Renal pelvis (tissue), 4 donors: ENCODE results near the gene PRMT9. TPM values are rescaled to one million over a fixed set of nuclear protein-coding genes. Genes with fewer than 3 reads are reported as not detected.

Experiments used
- DNase-seq: peaks from one replicate; pipeline ENCODE4 v3.0.0-alpha.2; 2013
- polyA plus RNA-seq, 3 donors: library from polyadenylated mRNA; unstranded; fragments of 120-200 nt; gene quantifications; one replicate each; pipeline ENCODE4 v1.2.1, GENCODE V29; 2013; ENCODE audit not compliant: insufficient read length in 3 of 3

PRMT9 gene
- polyA plus RNA-seq, 3 donors = 22.3 to 28.2 (median 26.8) TPM

- no peak for DNase-seq
These were observed 5.1 kb upstream of the PRMT9 start for GRCh38 chr4:147689067-147689466.

DNA sequence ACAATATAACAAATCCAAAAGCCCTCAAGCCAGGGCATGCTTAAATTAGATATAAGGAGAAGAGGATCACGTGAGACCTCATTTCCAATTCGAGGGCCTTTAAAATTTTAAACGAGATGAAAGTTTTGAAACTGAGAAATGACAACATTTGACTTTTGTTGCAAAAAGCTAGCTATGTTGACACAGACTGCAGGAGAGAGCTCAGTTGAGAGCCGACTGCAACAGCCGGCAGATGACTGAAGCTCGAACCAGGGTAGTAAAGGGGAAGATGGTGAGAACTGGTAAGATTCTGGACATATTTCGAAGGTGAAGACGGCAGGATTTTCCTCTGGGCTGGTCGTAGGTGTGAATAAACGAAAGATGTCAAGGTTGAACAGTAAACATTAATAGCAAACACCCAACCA, 773 bp downstream of the PRMT9 start:
- no peak for DNase-seq

DNA sequence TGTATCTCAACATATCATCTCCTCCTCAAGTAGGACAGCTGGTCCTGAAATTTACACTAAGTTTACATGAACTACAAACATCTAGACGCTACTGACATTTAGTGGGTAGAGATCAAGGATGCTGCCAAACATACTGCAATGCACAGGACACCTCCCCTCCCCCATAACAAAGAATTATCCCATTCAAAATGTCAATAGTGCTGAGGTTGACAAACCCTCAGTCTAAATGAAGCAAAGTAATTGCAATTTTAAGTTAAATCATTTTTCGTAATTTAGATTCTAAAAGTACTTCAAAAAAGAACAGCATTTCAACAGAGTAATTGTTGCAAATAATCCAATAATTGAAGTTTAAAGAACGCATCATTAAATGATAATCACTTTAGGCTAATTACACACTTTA, 1.2 kb downstream of the PRMT9 start:
- DNase-seq = no peak

DNA sequence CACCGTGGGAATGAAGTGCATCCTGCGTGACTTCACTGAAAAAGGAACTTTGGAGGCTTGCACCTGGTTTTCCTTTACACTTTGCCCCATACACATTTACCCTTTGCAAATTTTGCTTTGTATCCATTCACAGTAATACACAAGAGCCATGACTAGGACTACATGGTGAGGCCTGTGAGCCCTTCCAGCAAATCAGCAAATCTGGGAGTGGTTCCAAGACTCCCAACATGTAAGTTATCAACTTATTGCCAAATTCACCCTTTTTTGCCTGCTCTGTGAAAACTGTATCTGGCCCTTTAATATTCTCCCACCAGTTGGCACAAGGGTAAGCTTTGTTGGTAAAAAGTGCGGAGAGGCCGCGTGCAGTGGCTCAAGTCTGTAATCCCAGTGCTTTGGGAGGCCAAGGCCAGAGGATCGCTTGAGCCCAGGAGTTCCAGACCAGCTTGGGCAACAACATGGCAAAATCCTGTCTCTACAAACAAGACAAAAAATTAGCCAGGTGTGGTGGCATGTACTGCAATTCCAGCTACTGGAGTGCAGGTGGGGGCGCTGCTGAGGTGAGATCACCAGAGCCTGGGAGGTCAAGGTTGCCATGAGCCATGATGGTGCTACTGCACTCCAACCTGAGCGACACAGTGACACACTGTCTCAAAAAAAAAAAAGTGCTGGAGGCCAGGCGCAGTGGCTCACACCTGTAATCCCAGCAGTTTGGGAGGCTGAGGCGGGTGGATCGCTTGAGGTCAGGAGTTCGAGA, 5.0 kb downstream of the PRMT9 start:
- DNase-seq = no peak

DNA sequence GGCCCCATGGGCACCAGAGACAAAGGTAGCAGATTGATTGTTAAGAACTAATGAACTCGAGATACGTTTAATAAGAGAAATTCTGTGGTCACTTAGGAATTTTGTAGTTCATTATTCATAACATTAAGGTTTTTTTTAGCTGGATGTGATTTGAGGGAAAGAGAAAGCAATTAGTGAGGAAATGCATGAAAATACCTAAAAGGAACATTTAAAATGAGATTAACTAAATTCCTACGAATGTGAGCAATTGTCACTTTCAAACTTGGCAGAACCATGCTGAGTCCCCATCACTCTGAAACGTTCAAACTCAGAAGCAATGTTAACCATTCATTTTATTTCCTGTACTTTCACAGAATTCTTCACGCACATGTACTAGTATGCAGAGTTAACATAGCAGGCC, 5.9 kb downstream of the PRMT9 start:
- no peak for DNase-seq

- no peak for DNase-seq
These were observed 9.5 kb downstream of the PRMT9 start for GRCh38 chr4:147674496-147674895.

DNA sequence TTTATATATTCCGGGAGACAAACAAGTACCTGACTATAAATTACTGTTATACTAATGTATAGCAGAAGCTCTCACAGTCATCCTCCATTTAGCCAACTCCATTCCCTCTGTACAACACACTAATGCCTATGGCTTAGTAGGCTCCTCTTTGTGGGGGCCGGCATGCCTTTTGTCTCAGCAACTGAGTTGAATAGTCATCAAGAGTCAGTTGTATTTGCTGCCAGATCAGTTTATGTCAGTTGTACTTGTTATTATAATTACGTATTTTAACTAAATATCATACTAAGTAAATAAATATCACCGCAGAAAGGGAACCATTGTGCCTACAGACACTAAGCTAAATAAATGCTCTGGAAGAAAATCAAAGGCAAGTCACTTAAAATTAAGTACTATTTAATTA, 9.9 kb downstream of the PRMT9 start:
- DNase-seq = no peak

- no peak for DNase-seq
These were observed 25.5 kb downstream of the PRMT9 start for GRCh38 chr4:147658501-147658900.

DNA sequence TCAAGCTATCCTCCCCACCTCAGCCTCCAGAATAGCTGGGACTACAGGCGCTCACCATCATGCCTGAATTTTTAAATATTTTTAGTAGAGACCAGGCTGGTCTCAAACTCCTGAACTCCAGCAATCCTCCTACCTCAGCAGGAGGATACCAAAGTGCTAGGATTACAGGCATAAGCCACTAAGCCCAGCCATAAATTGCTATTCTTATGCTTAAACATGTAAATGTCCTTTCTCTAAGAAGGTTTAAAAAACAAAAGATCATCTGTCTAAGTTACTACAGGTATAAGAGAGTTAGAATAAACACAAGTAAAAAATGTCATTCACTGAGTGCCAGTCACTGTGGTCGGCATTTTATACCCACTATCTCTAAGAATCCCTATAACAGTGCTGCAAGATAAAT, 28.3 kb downstream of the PRMT9 start:
- no peak for DNase-seq

DNA sequence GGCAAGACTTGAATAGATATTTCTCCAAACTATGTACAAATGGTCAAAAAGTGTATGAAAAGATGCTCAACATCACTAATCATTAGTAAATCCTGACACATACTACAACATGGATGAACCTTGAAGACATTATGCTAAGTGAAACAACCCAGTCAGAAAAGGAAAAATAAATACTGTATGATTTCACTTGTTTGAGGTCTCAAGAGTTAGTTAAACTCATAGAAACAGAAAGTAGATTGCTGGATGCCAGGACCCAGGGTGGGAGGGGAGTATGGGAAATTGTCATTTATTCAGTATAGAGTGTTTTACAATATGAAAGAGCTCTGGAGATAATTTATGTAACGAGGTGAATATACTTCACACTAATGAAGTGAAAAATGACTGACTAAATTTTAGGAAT, 32.4 kb downstream of the PRMT9 start:
- DNase-seq = no peak

GRCh38 chr4:147648656-147649055, 35.3 kb downstream of the PRMT9 start:
- DNase-seq = no peak

GRCh38 chr4:147645099-147645498, 38.9 kb downstream of the PRMT9 start:
- no peak for DNase-seq

- DNase-seq = no peak
These were observed 39.5 kb downstream of the PRMT9 start for GRCh38 chr4:147644471-147644870.

DNA sequence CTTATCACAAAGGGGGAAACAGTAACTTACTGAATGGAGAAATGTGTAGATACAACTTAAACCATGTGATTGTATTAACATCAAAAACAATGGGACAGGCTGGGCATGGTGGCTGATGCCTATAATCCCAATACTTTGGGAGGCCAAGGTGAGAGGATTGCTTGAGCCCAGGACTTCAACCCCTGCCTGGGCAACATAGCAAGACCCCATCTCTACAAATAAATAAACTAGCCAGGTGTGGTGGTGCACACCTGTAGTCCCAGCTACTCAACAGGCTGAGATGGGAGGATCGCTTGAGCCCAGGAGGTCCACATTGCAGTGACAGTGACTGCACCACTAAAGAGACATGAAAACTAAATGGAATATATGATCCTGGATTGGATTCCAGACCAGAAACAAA, 40.3 kb downstream of the PRMT9 start:
- no peak for DNase-seq

- no peak for DNase-seq
These were observed 43.6 kb downstream of the PRMT9 start for GRCh38 chr4:147640331-147640730.

GRCh38 chr4:147639388-147639787, 44.6 kb downstream of the PRMT9 start:
- no peak for DNase-seq

- no peak for DNase-seq
These were observed 45.0 kb downstream of the PRMT9 start for GRCh38 chr4:147638942-147639341.

- no peak for DNase-seq
These were observed 45.6 kb downstream of the PRMT9 start for GRCh38 chr4:147638365-147638764.

- DNase-seq = no peak
These were observed 48.6 kb downstream of the PRMT9 start for GRCh38 chr4:147635348-147635747.

DNA sequence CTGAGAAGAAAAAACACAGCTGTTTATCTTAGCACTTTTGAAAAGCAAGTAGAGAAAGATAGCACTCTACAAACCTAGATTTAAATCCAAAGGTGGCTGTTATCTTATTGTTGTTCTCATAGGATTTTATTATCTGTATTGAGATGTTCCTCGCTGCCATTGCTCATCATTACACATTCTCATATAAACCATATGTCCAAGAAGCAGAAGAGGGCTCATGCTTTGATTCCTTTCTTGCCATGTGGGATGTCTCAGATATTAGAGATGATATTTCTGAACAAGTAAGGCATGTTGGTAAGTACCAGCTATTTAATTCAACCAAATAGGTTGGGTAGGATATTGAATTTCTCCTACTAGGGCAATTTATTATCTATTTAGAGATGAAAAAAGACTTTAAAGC, 50.3 kb downstream of the PRMT9 start:
- no peak for DNase-seq

DNA sequence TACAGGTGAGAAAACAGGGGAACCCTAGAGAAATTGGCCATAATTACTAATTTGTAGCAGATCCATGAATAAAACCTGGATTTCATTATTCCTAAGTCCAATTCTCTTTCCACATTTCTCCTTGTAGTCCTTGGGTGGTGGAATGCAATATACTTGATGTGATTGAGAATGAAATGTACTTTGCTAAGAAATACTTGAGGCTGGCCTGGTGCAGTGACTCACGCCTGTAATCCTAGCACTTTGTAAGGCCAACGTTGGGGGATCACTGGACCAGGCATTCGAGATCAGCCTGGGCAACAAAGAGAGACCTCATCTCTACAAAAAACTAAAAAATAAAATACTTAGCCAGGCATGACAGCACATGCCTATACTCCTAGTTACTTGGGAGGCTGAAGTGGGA, 50.9 kb downstream of the PRMT9 start:
- DNase-seq = no peak

- DNase-seq = no peak
These were observed 53.9 kb downstream of the PRMT9 start for GRCh38 chr4:147629783-147630730.

- DNase-seq = no peak
These were observed 55.5 kb downstream of the PRMT9 start for GRCh38 chr4:147628415-147628814.
